GM19193 (cell line): Measurements from ENCODE around the gene SLC4A1.

Experiments used
- POLR2A ChIP-seq: IDR thresholded peaks from 4 replicates; pipeline ENCODE4 v1.6.1; 2011; ENCODE audit not compliant: insufficient read depth, insufficient read length; ENCODE audit errors: extremely low read depth

SLC4A1 gene

GRCh38 chr17:44268709-44269534, 987 bp upstream of the SLC4A1 start:
- no peak for TF ChIP-seq POLR2A

DNA sequence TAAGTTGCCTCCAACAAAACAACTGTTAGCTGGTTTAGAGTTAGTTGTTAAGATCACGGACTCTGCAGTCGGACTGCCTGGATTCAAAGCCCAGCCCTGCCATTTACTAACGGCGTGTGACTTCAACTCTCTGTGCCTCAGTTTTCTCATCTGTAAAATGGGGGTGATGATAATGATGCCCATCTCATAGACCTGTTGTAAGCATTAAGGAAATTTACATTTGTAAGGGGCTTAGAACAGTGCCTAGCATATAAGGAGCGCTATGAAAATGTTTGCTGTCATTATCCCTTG, 825 bp downstream of the SLC4A1 start:
- TF ChIP-seq POLR2A, result no peak

- no peak for TF ChIP-seq POLR2A
These were observed 1.4 kb downstream of the SLC4A1 start for GRCh38 chr17:44266402-44267164.

- no peak for TF ChIP-seq POLR2A
These were observed 4.5 kb downstream of the SLC4A1 start for GRCh38 chr17:44263345-44263902.

- TF ChIP-seq POLR2A, result no peak
These were observed 5.2 kb downstream of the SLC4A1 start for GRCh38 chr17:44262654-44263225.

- no peak for TF ChIP-seq POLR2A
These were observed 7.6 kb downstream of the SLC4A1 start for GRCh38 chr17:44260296-44260695.

- no peak for TF ChIP-seq POLR2A
These were observed 9.1 kb downstream of the SLC4A1 start for GRCh38 chr17:44258811-44259351.

- TF ChIP-seq POLR2A, result no peak
These were observed 9.8 kb downstream of the SLC4A1 start for GRCh38 chr17:44257815-44258760.

DNA sequence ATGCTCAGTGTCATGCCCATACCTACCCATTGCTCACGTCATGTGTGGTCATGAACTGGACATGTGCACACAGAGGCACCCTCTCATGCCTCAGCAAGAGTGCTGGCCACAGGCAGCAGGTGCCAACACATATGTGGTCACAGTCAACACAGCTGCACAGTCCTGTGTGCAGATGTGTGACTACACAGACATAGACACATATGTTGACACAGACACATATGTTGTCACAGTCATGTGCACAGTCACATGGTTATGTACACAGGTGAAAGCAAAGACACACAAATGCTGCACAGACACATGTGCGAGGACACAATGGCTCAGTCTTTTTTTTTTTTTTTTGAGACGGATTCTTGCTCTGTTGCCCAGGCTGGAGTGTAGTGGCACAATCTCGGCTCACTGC, 11.3 kb downstream of the SLC4A1 start:
- no peak for TF ChIP-seq POLR2A

GRCh38 chr17:44255915-44256314, 12.0 kb downstream of the SLC4A1 start:
- TF ChIP-seq POLR2A, result no peak

DNA sequence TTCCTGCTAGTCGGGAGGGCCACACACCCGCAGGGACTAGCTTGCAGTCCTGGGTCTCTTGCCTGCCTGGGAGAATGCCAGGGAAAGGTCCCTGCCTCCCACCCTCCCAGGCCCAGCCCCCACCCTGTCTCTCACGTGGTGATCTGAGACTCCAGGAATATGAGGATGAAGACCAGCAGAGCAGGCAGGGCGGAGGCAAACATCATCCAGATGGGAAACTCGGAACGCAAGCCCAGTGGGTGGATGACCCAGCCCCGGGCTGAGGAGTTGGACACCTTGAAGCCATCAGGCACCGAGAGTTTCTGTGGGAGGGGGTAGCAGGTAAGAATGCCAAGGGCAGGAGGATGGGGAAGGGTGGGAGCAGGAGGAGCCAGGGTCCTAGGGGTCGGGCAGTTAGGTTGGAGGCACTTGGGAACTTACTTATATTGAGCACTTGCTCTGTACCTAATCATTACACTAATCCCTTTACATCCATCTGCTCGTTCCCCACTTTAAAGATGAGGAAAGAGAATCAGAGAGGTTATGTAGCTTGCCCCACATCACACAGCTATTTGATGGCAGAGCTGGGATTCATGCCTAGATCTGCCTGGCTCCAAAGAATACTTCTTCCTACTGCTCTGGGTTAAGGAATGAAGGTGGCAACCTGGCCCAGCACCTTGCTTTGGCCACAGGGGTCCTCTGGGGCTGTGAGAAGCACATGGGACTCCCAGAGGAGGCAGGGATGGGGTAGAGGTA, 13.4 kb downstream of the SLC4A1 start:
- TF ChIP-seq POLR2A, result no peak

DNA sequence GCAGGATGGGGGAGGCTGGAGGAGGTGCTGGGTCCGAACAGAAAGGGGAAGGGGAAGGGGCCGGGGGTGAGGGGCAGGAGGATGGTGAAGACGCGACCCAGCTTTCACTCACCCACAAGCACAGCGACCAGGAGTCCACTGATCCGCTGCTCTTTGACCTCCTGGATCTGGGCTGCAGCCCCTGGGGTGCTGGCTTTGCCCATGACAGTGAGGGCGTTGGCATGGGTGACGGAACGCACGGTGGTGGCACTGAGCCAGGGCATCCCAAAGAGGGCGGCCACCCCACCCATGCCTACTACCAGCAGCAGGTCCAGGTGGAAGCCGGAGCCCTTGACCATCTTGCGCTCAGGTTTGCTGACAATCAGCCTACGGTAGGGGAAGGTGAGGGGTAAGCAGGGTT, 14.9 kb downstream of the SLC4A1 start:
- no peak for TF ChIP-seq POLR2A

DNA sequence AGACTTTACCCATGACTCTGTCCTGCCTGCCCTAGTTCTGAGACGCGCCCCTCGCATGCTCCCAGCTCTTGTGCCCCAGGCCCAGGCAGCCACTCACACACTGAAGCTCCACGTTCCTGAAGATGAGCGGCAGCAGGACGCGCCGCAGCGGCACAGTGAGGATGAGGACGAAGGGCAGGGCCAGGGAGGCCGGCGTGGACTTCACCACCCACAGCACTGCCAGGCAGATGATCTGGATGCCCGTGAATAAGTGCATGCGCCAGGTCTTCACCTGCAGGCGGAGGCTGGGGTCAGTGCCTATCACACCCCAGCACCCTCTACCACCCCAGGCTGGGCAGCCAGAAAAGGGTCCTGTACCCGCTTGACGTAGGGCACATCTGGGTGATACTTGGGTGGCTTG, 16.9 kb downstream of the SLC4A1 start:
- no peak for TF ChIP-seq POLR2A

DNA sequence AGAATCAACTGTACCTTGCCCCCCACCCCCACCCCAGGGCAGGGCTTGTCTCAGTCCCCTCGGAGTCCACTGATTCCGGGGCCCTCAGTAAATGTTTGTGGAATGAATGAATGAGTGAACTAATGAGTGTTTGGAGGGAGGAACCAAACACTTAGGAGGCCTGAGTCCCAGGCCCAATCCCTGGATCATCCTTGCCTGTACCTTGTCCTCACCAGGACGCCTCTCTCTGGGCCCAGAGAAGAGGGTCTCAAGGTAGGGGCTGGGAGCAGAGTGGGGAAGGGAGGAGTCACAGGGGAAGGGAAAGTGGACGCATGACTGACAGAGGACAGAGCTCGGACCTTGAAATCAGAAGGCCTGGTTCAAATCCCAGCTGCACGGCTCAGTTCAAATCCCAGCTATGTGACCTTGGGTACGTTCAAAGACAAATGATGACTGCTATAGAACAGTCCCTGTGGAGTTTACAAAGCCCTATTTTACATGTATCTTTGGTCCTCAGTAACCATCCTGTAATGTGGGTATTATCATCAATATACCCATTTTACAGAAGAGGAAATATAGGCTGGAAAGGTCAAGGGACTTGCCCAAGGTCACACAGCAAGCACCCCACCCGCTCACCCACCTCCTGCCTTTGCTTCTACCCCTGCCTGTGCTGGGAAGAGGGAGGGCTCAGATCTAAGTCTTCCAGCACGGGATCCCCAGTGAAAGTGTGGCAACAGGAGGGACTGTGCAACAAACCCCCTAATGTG, 18.3 kb downstream of the SLC4A1 start:
- no peak for TF ChIP-seq POLR2A
